ENCODE measurements around the gene JPH2. TPM values are rescaled to one million over a fixed set of nuclear protein-coding genes. Genes with fewer than 3 reads are reported as not detected.

JPH2 gene
- total RNA-seq, 1 experiment from 2014 or later = 0.81 TPM

GRCh38 chr20:44085616-44086434 is 101.2 kb downstream of the JPH2 start:
- Mint-ChIP-seq H3K4me1 (no peaks in the 10 kb centered on the region), H3K36me3 (no peaks in the 10 kb centered on the region), H3K9me3 (no peaks in the 10 kb centered on the region), H3K27me3 (ENCODE audit: low read depth) (no peaks in the 10 kb centered on the region), H3K4me3 (no peak overlapping the region), H3K27ac (no peak overlapping the region)
- ATAC-seq = no peak
- no peak for TF ChIP-seq TEAD4 (CRISPR knock-in tag; IDR thresholded peaks at IDR 0.05)
- TF ChIP-seq ZNF396 (CRISPR knock-in tag; IDR thresholded peaks at IDR 0.05; ENCODE audit: borderline replicate concordance) = no peak
- no peak for TF ChIP-seq JAZF1 (CRISPR knock-in tag; IDR thresholded peaks at IDR 0.05)
- TF ChIP-seq ZBTB21 (CRISPR knock-in tag; IDR thresholded peaks at IDR 0.05; ENCODE audit: borderline replicate concordance) = no peak
- no peak for TF ChIP-seq CTCF (IDR thresholded peaks at IDR 0.05)
- TF ChIP-seq CREM (CRISPR knock-in tag; IDR thresholded peaks at IDR 0.05) = no peak
- TF ChIP-seq FOXP1 (CRISPR knock-in tag; IDR thresholded peaks at IDR 0.05; ENCODE audit: borderline replicate concordance) = no peak
- TF ChIP-seq KAT7 (CRISPR knock-in tag; IDR thresholded peaks at IDR 0.05; ENCODE audit: borderline replicate concordance) = no peak
- TF ChIP-seq NFYB (CRISPR knock-in tag; conservative IDR thresholded peaks at IDR 0.05; ENCODE audit: low read depth) = no peak
- no peak for TF ChIP-seq ATF2 (CRISPR knock-in tag; IDR thresholded peaks at IDR 0.05; ENCODE audit: borderline replicate concordance, low read depth)
- ChIA-PET CTCF (no interaction called here), POLR2A (interaction anchor here (0.6 kb wide), 1 partner anchor 104 kb away, joined by 8 read pairs; no protein-coding TSS in a partner anchor)
- no peak for DNase-seq (ENCODE audit: low spot score)

GRCh38 chr20:44084891-44085290 is 102.1 kb downstream of the JPH2 start:
- ATAC-seq = no peak
- Mint-ChIP-seq H3K4me1 (no peaks in the 10 kb centered on the region), H3K27me3 (ENCODE audit: low read depth) (no peaks in the 10 kb centered on the region), H3K4me3 (no peak overlapping the region), H3K27ac (no peak overlapping the region), H3K36me3 (no peaks in the 10 kb centered on the region), H3K9me3 (no peaks in the 10 kb centered on the region)
- DNase-seq (ENCODE audit: low spot score) = no peak
- POLR2A ChIA-PET = no interaction called here
- CTCF ChIA-PET = no interaction called here
- TF ChIP-seq CDX4 (CRISPR knock-in tag; IDR thresholded peaks at IDR 0.05; ENCODE audit: borderline replicate concordance) = no peak
- TF ChIP-seq ATF1 (CRISPR knock-in tag; IDR thresholded peaks at IDR 0.05) = no peak
- no peak for TF ChIP-seq SP1 (CRISPR knock-in tag; conservative IDR thresholded peaks at IDR 0.05)
- TF ChIP-seq TCF7 (CRISPR knock-in tag; IDR thresholded peaks at IDR 0.05; ENCODE audit: low read depth) = no peak
- no peak for TF ChIP-seq ZNF512 (CRISPR knock-in tag; IDR thresholded peaks at IDR 0.05; ENCODE audit: borderline replicate concordance)
- no peak for TF ChIP-seq IRF1 (CRISPR knock-in tag; IDR thresholded peaks at IDR 0.05)
- no peak for TF ChIP-seq GTF2I (CRISPR knock-in tag; conservative IDR thresholded peaks at IDR 0.05)
- TF ChIP-seq CREB1 (CRISPR knock-in tag; IDR thresholded peaks at IDR 0.05) = no peak
- TF ChIP-seq NR2C2 (CRISPR knock-in tag; IDR thresholded peaks at IDR 0.05) = no peak
- TF ChIP-seq CBFB (CRISPR knock-in tag; IDR thresholded peaks at IDR 0.05; ENCODE audit: low read depth) = no peak
- no peak for TF ChIP-seq IRF2 (CRISPR knock-in tag; IDR thresholded peaks at IDR 0.05; ENCODE audit: borderline replicate concordance, low read depth)
- no peak for TF ChIP-seq EMX1 (CRISPR knock-in tag; IDR thresholded peaks at IDR 0.05)
- TF ChIP-seq SOX15 (CRISPR knock-in tag; IDR thresholded peaks at IDR 0.05) = no peak
- no peak for TF ChIP-seq SMAD4 (CRISPR knock-in tag; IDR thresholded peaks at IDR 0.05)
- TF ChIP-seq ETV6 (CRISPR knock-in tag; IDR thresholded peaks at IDR 0.05) = no peak
- TF ChIP-seq E2F5 (CRISPR knock-in tag; IDR thresholded peaks at IDR 0.05) = no peak
- no peak for TF ChIP-seq GRHL2 (CRISPR knock-in tag; IDR thresholded peaks at IDR 0.05; ENCODE audit: insufficient replicate concordance, severe bottlenecking)
- no peak for TF ChIP-seq NFYB (CRISPR knock-in tag; conservative IDR thresholded peaks at IDR 0.05; ENCODE audit: low read depth)

Data from WTC11 (cell line).